Parathyroid adenoma (tissue), 2 donors: ENCODE results near the gene DUSP9.

ENCODE experiments used
- H2AFZ ChIP-seq: fragments of 300-600 bp; sonication (generic); one replicate; pipeline ENCODE4 v1.7.0; 2017; ENCODE audit warnings: antibody characterized with exemption, mild to moderate bottlenecking
- H3K27ac ChIP-seq: fragments of 300-600 bp; sonication (generic); one replicate; pipeline ENCODE4 v1.7.0; 2017
- H3K27me3 ChIP-seq: fragments of 300-600 bp; sonication (generic); one replicate; pipeline ENCODE4 v1.7.0; 2017; ENCODE audit warnings: low read length; ENCODE audit not compliant: control insufficient read depth, insufficient read depth
- H3K36me3 ChIP-seq: fragments of 300-600 bp; sonication (generic); one replicate; pipeline ENCODE4 v1.7.0; 2017; ENCODE audit warnings: low read length; ENCODE audit not compliant: control insufficient read depth, insufficient read depth
- H3K4me1 ChIP-seq: fragments of 300-600 bp; sonication (generic); one replicate; pipeline ENCODE4 v1.7.0; 2017; ENCODE audit warnings: control low read depth
- H3K4me2 ChIP-seq: fragments of 300-600 bp; sonication (generic); one replicate; pipeline ENCODE4 v1.7.0; 2017; ENCODE audit warnings: low read length
- H3K4me3 ChIP-seq: fragments of 300-600 bp; sonication (generic); one replicate; pipeline ENCODE4 v1.7.0; 2017; ENCODE audit warnings: low read depth, low read length
- H3K79me2 ChIP-seq: fragments of 300-600 bp; sonication (generic); one replicate; pipeline ENCODE4 v1.7.0; 2017; ENCODE audit warnings: control low read depth
- H3K9ac ChIP-seq: fragments of 300-600 bp; sonication (generic); one replicate; pipeline ENCODE4 v1.7.0; 2017; ENCODE audit warnings: mild to moderate bottlenecking
- H3K9me3 ChIP-seq: fragments of 300-600 bp; sonication (generic); one replicate; pipeline ENCODE4 v1.7.0; 2017; ENCODE audit warnings: low read length; ENCODE audit not compliant: control insufficient read depth
- TF ChIP-seq, protein P1 (sequence below): fragments of 300-600 bp; sonication (generic); IDR thresholded peaks from one replicate; pipeline ENCODE4 v1.7.0; 2017; ENCODE audit warnings: antibody characterized with exemption, mild to moderate bottlenecking
- donor health status: primary hyperparathyroidism.

The DUSP9 gene

DNA sequence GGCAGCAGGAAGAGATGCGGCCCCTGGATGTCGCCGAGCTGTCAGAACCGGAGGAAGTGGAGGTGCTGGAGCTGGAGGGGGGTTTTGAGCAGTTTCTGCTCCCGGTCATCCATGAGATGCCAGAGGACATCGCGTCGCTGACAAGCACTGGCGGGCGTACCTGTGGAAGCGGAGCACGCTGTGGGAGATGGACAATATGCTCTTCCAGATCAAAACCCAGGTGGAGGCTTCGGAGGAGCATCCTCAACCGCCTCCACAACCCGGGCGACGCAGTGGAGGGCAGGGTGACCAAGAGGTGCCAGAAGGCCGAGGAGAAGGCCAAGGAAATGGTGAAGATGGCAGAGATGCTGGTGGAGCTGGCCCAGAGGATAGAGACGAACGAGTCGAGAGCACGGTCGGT lies 40.5 kb upstream of the DUSP9 start:
- H3K27ac ChIP-seq, result no peak overlapping the region
- H3K36me3 ChIP-seq, result no peaks in the 10 kb centered on the region
- no peaks in the 10 kb centered on the region for H3K79me2 ChIP-seq
- H3K9me3 ChIP-seq, result no peaks in the 10 kb centered on the region
- H3K4me3 ChIP-seq, result no peak overlapping the region
- no peaks in the 10 kb centered on the region for H3K27me3 ChIP-seq
- no peak overlapping the region for H3K9ac ChIP-seq
- TF ChIP-seq, protein P1, sequence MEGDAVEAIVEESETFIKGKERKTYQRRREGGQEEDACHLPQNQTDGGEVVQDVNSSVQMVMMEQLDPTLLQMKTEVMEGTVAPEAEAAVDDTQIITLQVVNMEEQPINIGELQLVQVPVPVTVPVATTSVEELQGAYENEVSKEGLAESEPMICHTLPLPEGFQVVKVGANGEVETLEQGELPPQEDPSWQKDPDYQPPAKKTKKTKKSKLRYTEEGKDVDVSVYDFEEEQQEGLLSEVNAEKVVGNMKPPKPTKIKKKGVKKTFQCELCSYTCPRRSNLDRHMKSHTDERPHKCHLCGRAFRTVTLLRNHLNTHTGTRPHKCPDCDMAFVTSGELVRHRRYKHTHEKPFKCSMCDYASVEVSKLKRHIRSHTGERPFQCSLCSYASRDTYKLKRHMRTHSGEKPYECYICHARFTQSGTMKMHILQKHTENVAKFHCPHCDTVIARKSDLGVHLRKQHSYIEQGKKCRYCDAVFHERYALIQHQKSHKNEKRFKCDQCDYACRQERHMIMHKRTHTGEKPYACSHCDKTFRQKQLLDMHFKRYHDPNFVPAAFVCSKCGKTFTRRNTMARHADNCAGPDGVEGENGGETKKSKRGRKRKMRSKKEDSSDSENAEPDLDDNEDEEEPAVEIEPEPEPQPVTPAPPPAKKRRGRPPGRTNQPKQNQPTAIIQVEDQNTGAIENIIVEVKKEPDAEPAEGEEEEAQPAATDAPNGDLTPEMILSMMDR, result no peak
- H2AFZ ChIP-seq, result no peak overlapping the region
- H3K4me2 ChIP-seq, result no peak overlapping the region
- no peaks in the 10 kb centered on the region for H3K4me1 ChIP-seq

GRCh38 chrX:153608376-153608775 lies 38.6 kb upstream of the DUSP9 start:
- H3K79me2 ChIP-seq, result no peaks in the 10 kb centered on the region
- no peaks in the 10 kb centered on the region for H3K9me3 ChIP-seq
- no peak overlapping the region for H3K4me3 ChIP-seq
- no peak overlapping the region for H3K4me2 ChIP-seq
- no peak overlapping the region for H3K9ac ChIP-seq
- H3K36me3 ChIP-seq, result no peaks in the 10 kb centered on the region
- no peak overlapping the region for H2AFZ ChIP-seq
- no peaks in the 10 kb centered on the region for H3K4me1 ChIP-seq
- no peak overlapping the region for H3K27ac ChIP-seq
- no peaks in the 10 kb centered on the region for H3K27me3 ChIP-seq
- TF ChIP-seq, protein P1, result no peak

GRCh38 chrX:153608806-153609205 lies 38.2 kb upstream of the DUSP9 start:
- H3K4me1 ChIP-seq, result no peaks in the 10 kb centered on the region
- no peak overlapping the region for H3K9ac ChIP-seq
- no peak overlapping the region for H3K27ac ChIP-seq
- TF ChIP-seq, protein P1, result no peak
- H3K79me2 ChIP-seq, result no peaks in the 10 kb centered on the region
- H3K27me3 ChIP-seq, result no peaks in the 10 kb centered on the region
- no peaks in the 10 kb centered on the region for H3K36me3 ChIP-seq
- H3K4me3 ChIP-seq, result no peak overlapping the region
- H3K4me2 ChIP-seq, result no peak overlapping the region
- H3K9me3 ChIP-seq, result no peaks in the 10 kb centered on the region
- no peak overlapping the region for H2AFZ ChIP-seq

GRCh38 chrX:153609917-153610835 lies 36.8 kb upstream of the DUSP9 start:
- Histone ChIP-seq H3K4me1 (no peaks in the 10 kb centered on the region), H3K9me3 (no peaks in the 10 kb centered on the region), H3K9ac (no peak overlapping the region), H3K79me2 (no peaks in the 10 kb centered on the region), H3K36me3 (no peaks in the 10 kb centered on the region), H3K27me3 (no peaks in the 10 kb centered on the region), H3K4me2 (peak overlapping the region; percentile 38), H3K4me3 (peak overlapping the region; percentile 27), H3K27ac (no peak overlapping the region), H2AFZ (peak overlapping the region; percentile 74)
- TF ChIP-seq, protein P1, result peak; percentile 72

DNA sequence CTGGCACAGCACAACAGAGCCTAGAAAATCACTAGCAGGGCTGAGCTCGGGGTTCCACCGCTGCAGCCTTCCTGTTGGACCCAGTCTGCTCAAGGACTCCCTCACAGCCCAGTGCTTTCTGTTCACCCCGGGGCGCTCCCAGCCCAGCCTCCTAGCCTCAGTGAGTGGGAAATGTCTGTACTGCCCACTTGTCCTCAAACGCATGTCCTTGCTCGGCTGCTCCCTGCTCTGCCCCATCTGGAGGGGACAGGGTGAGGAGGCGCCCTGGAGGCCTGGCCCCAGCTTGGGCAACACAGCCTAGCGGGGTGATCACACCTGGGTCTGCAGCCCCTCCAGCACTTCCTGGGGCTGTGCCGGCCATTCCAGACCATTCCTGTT lies 36.2 kb upstream of the DUSP9 start:
- no peak overlapping the region for H3K4me2 ChIP-seq
- no peak overlapping the region for H3K27ac ChIP-seq
- H3K9me3 ChIP-seq, result no peaks in the 10 kb centered on the region
- TF ChIP-seq, protein P1, result no peak
- peak overlapping the region; percentile 74 for H2AFZ ChIP-seq
- H3K36me3 ChIP-seq, result no peaks in the 10 kb centered on the region
- H3K4me3 ChIP-seq, result no peak overlapping the region
- no peaks in the 10 kb centered on the region for H3K27me3 ChIP-seq
- H3K4me1 ChIP-seq, result no peaks in the 10 kb centered on the region
- no peaks in the 10 kb centered on the region for H3K79me2 ChIP-seq
- H3K9ac ChIP-seq, result no peak overlapping the region
